GM12878 (cell line): ENCODE results near the gene TUBB4B. TPM values are rescaled to one million over a fixed set of nuclear protein-coding genes. Genes with fewer than 3 reads are reported as not detected.

ENCODE experiments used
- ATAC-seq: fragments of 200-7000 bp; cut with Tn5 transposase; 3 replicates; pipeline ENCODE4 v1.9.1; 2020; ENCODE audit warnings: mild to moderate bottlenecking, moderate library complexity
- BruUV-seq: library from RNA; stranded (reverse); fragments of 400-500 nt; replicated peaks from 2 replicates; lab custom pipeline; 2021; lab: Mats Ljungman, UMichigan
- CTCF ChIA-PET: fragments of 300-600 bp; sonication (Branson Sonifier 250); formaldehyde crosslinking; extraction: SDS; loops from one replicate; lab custom pipeline; 2021; ENCODE audit warnings: inconsistent platforms; lab: Yijun Ruan, JAX
- POLR2A ChIA-PET: fragments of 350-600 bp; formaldehyde crosslinking; extraction: SDS; loops from one replicate; lab custom pipeline; 2021; ENCODE audit warnings: inconsistent platforms; lab: Charles Lee
- RAD21 ChIA-PET: fragments of 300-600 bp; sonication (Branson Sonifier 250); formaldehyde crosslinking; loops from one replicate; lab custom pipeline; 2023; ENCODE audit warnings: antibody characterized with exemption; ENCODE audit not compliant: unreplicated experiment; lab: Charles Lee
- SMC1A ChIA-PET: fragments of 300-600 bp; sonication (Branson Sonifier 250); formaldehyde crosslinking; loops from one replicate; lab custom pipeline; 2023; ENCODE audit not compliant: unreplicated experiment, uncharacterized antibody; lab: Charles Lee
- DNase-seq: peaks from one replicate; pipeline ENCODE4 v3.0.0-alpha.2; 2011; ENCODE audit warnings: low read depth, low spot score
- FAIRE-seq: peaks from 3 replicates; lab custom pipeline; 2011; peaks lifted over from hg19 to GRCh38; lab: Jason Lieb, UNC
- H2AFZ ChIP-seq: 2 replicates; pipeline ENCODE4 v1.6.0; 2011; ENCODE audit warnings: low read depth, low read length, control low read depth; ENCODE audit not compliant: control insufficient read depth
- H3K27ac ChIP-seq: 2 replicates; pipeline ENCODE4 v1.5.1; 2011; ENCODE audit warnings: control low read depth; ENCODE audit not compliant: control insufficient read depth, insufficient read depth
- H3K27me3 ChIP-seq, 2 experiments: replicated peaks in 1 of 2; 2 replicates each; pipeline versions ENCODE4 v1.6.0 to v1.6.1; 2011; ENCODE audit warnings: low read length in 1 of 2; ENCODE audit not compliant: control insufficient read depth in 2 of 2, insufficient read depth in 2 of 2
- H3K36me3 ChIP-seq, 2 experiments: 2 replicates each; pipeline ENCODE4 v1.5.1; 2011; ENCODE audit warnings: low read length in 1 of 2; ENCODE audit not compliant: control insufficient read depth in 2 of 2, insufficient read depth in 2 of 2
- H3K4me1 ChIP-seq: 2 replicates; pipeline ENCODE4 v1.6.1; 2011; ENCODE audit warnings: mild to moderate bottlenecking, low read length, moderate library complexity, mixed read lengths; ENCODE audit not compliant: control insufficient read depth, insufficient read depth
- H3K4me2 ChIP-seq: 2 replicates; pipeline ENCODE4 v1.6.0; 2011; ENCODE audit warnings: control low read depth; ENCODE audit not compliant: control insufficient read depth, insufficient read depth
- H3K4me3 ChIP-seq: fragments of 200-600 bp; sonication (generic); 2 replicates; pipeline ENCODE4 v1.5.1; 2016
- H3K79me2 ChIP-seq: 2 replicates; pipeline ENCODE4 v1.6.0; 2011; ENCODE audit warnings: low read length; ENCODE audit not compliant: control insufficient read depth, insufficient read depth
- H3K9ac ChIP-seq: 2 replicates; pipeline ENCODE4 v1.8.0; 2011; ENCODE audit warnings: low read length, control low read depth, mixed read lengths; ENCODE audit not compliant: control insufficient read depth, insufficient read depth
- H3K9me3 ChIP-seq: replicated peaks from 3 replicates; pipeline ENCODE4 v1.5.1; 2011; ENCODE audit warnings: mild to moderate bottlenecking, low read length; ENCODE audit not compliant: control insufficient read depth, insufficient read depth
- H4K20me1 ChIP-seq: 2 replicates; pipeline ENCODE4 v1.6.0; 2011; ENCODE audit not compliant: control insufficient read depth, insufficient read depth
- EGR1 ChIP-seq, 2 experiments: IDR thresholded peaks; 1 replicate in 1 of 2; 2 replicates in 1 of 2; pipeline ENCODE4 v1.6.1; 2011 to 2012; ENCODE audit warnings: low read depth in 2 of 2, low read length in 2 of 2, borderline replicate concordance in 1 of 2, mild to moderate bottlenecking in 1 of 2, moderate library complexity in 1 of 2
- ETV6 ChIP-seq, 2 experiments: fragments of 450-650 bp in 1 of 2; IDR thresholded peaks in 1 of 2; conservative IDR thresholded peaks in 1 of 2; 2 replicates each; pipeline ENCODE4 v1.6.1; 2014; ENCODE audit warnings: antibody characterized with exemption in 1 of 2, borderline replicate concordance in 1 of 2, low read depth in 1 of 2, mild to moderate bottlenecking in 1 of 2, moderate library complexity in 1 of 2
- FOXM1 ChIP-seq: IDR thresholded peaks from 2 replicates; pipeline ENCODE4 v1.6.1; 2012; ENCODE audit warnings: low read depth, mild to moderate bottlenecking, inconsistent platforms, low read length, moderate library complexity
- IRF5 ChIP-seq: fragments of 450-650 bp; IDR thresholded peaks from 2 replicates; pipeline ENCODE4 v1.6.1; 2017; ENCODE audit warnings: borderline replicate concordance
- POU2F2 ChIP-seq: IDR thresholded peaks from 3 replicates; pipeline ENCODE4 v1.6.1; 2011; ENCODE audit warnings: low read depth, mild to moderate bottlenecking, low read length, borderline replicate concordance
- REST ChIP-seq: IDR thresholded peaks from 2 replicates; pipeline ENCODE4 v1.6.1; 2012; ENCODE audit warnings: mild to moderate bottlenecking, low read depth, low read length
- SP1 ChIP-seq: IDR thresholded peaks from one replicate; pipeline ENCODE4 v1.6.1; 2011; ENCODE audit warnings: low read depth, low read length
- SUPT20H ChIP-seq: IDR thresholded peaks from 2 replicates; pipeline ENCODE4 v1.6.1; 2011; ENCODE audit warnings: low read depth, mild to moderate bottlenecking, low read length, moderate library complexity, borderline replicate concordance; ENCODE audit not compliant: control insufficient read depth
- WGBS: methylation state at CpG from one replicate; pipeline ENCODE4 v1.1.6; 2016; ENCODE audit warnings: low lambda C conversion rate; ENCODE audit not compliant: insufficient replicate concordance, insufficient coverage; ENCODE audit errors: missing lambda C conversion rate; 5-methylcytosine and 5-hydroxymethylcytosine counted together
- in situ Hi-C: fragments of 300-500 bp; cut with MboI; formaldehyde crosslinking; loops from 9 replicates; pipeline ENCODE4 v1.14.3; 2018; ENCODE audit warnings: mixed read lengths
- intact Hi-C: fragments of 100-400 bp; cut with micrococcal nuclease; formaldehyde crosslinking; loops from one replicate; pipeline ENCODE4 v1.14.2; 2022; ENCODE audit not compliant: unreplicated experiment
- polyA plus RNA-seq, 11 experiments: library from polyadenylated mRNA; depleted of rRNA in 4 of 11; unstranded in 6 of 11; stranded (reverse) in 5 of 11; fragments of >200 nt; fragmentation: Nextera tagmentation in 4 of 11; fragmentation: Illumina TruSeq in 1 of 11; extraction: Ambion mirVana in 4 of 11; extraction: Trizol in 1 of 11; gene quantifications; 1 replicate in 1 of 11; 2 replicates in 10 of 11; pipeline versions ENCODE4 v1.2.1 to v1.2.3, GENCODE V29; 2011 to 2016; ENCODE audit warnings: inconsistent platforms in 2 of 11, missing spikeins in 2 of 11, low read depth in 1 of 11
- total RNA-seq, 4 experiments: library from RNA; depleted of rRNA in 3 of 4; stranded (reverse); fragments of >200 nt in 3 of 4; fragmentation: Illumina TruSeq in 1 of 4; extraction: Trizol in 1 of 4; gene quantifications; 2 replicates each; pipeline versions ENCODE4 v1.2.1 to v1.2.3, GENCODE V29; 2013 to 2021

TUBB4B gene
- total and polyA plus RNA-seq, 10 of the 15 experiments (the other 5 are each of a cell fraction or from before 2014, with no cell fraction given) = 23.0 to 532 (median 254) TPM

- Histone ChIP-seq H3K4me3 (no peak within 1 kb of the TSS), H3K4me1 (peaks cover 11% of the 10 kb centered on the region), H2AFZ (no peak within 1 kb of the TSS), H3K79me2 (peaks cover 10% of the 10 kb centered on the region), H4K20me1 (no peaks in the 10 kb centered on the region), H3K9me3 (no peaks in the 10 kb centered on the region), H3K27me3 (no peaks in the 10 kb centered on the region), H3K27ac (no peak within 1 kb of the TSS), H3K4me2 (no peak within 1 kb of the TSS), H3K9ac (no peak within 1 kb of the TSS), H3K36me3 (no peaks in the 10 kb centered on the region)
- no peak for ATAC-seq
- intact Hi-C loops (no loop called here), in situ Hi-C loops (no loop called here)
- ChIA-PET POLR2A (no interaction called here), RAD21 (no interaction called here), SMC1A (no interaction called here), CTCF (no interaction called here)
- TF ChIP-seq ETV6 (conservative IDR thresholded peaks at IDR 0.05 in 1 of 2, IDR thresholded peaks at IDR 0.05 in 1 of 2; ENCODE audit: borderline replicate concordance in 1 of 2, low read depth in 1 of 2) = no peak
- 77% methylated on average over 4 of the region's 4 CpGs for WGBS
- no peak for DNase-seq
- no TSS peak for BruUV-seq
- no peak for FAIRE-seq
Observed at GRCh38 chr9:137251194-137251461, 10.0 kb downstream of the TUBB4B start, which contains the start of gene STPG3. Gene STPG3 (plus strand): TSS chr9:137251286. CDS start chr9:137251287, 1 bp downstream.

- Histone ChIP-seq H3K79me2 (peaks cover 15% of the 10 kb centered on the region), H3K9me3 (no peaks in the 10 kb centered on the region), H3K27ac (no peak overlapping the region), H3K27me3 (no peaks in the 10 kb centered on the region), H3K4me3 (no peak overlapping the region), H3K4me2 (no peak overlapping the region), H3K4me1 (peaks cover 14% of the 10 kb centered on the region), H3K36me3 (no peaks in the 10 kb centered on the region), H2AFZ (no peak overlapping the region), H4K20me1 (no peaks in the 10 kb centered on the region), H3K9ac (no peak overlapping the region)
- ATAC-seq (no peak), DNase-seq (no peak), FAIRE-seq (no peak)
- in situ Hi-C loops (no loop called here), intact Hi-C loops (no loop called here)
- ChIA-PET CTCF (interaction anchor here (1.1 kb wide), 1 partner anchor 15 kb away, joined by 3 read pairs; no protein-coding TSS in a partner anchor), POLR2A (interaction anchor here (6.2 kb wide), 1 partner anchor 11 kb away, joined by 112 read pairs; the partner anchor contains the start of gene TUBB4B), SMC1A (no interaction called here), RAD21 (no interaction called here)
- no TSS peak for BruUV-seq
- 72% methylated on average over 18 of the region's 22 CpGs for WGBS
- TF ChIP-seq FOXM1 (no peak), SUPT20H (no peak), POU2F2 (no peak), IRF5 (no peak), EGR1 (IDR thresholded peaks at IDR 0.05; ENCODE audit: borderline replicate concordance in 1 of 2, low read depth in 2 of 2, low read length in 2 of 2) (no peak), SP1 (no peak), REST (no peak)
Observed at GRCh38 chr9:137251490-137252268, 10.6 kb downstream of the TUBB4B start.
